ENCODE results near the gene PCSK2.

DNA sequence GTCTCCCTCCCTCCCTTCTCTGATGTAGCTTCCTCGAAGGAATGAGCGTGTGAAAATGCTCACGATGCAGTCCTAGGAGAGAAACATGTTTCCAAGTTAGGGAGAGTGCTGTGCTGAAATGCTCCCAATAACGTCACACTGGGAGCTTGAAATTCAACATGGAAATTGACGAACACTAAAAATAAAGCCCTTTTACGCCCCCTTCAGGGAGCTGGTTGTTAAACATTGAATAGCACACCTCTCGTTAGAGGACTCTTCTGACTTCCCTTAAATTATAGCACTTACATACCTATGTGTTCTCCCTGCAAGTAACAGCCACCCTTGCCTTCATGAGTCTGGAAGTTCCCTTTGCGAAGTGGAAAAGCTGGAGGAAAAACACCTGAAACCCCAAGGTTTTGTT lies 215.7 kb downstream of the PCSK2 start:
- no peak for TF ChIP-seq POLR2A (IDR thresholded peaks at IDR 0.05)
- TF ChIP-seq CTCF (IDR thresholded peaks at IDR 0.05): no peak

All from lower leg skin (tissue), 3 donors.